Measurements from ENCODE around the gene SVIL.

DNA sequence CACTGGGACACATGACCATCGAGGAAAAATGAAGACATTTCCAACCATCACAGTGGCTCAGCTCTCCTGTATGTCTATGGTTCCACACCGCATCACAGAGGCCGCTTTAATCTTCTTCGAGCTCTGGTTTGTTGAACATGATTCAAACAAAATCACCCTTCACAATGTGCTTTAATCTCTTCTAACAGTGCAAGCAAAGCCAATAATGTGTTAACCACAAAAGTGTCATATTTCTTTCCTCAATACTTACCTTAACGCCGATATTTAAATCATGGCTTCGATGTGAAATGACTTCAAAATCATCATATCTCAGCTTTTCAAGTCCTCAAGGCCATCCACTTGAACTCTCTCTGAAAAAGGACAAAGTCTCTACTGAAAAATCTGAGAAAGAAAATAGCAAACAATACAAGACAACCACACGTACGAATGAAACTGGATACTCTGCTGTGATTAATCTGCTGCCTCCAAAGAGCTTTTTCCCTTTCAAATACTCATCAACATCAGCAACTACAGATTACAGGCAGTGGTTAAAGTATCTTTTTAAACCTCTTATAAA lies 23.0 kb upstream of the SVIL start:
- TF ChIP-seq EZH2 (IDR thresholded peaks at IDR 0.05) (no peak), POLR2AphosphoS5 (IDR thresholded peaks at IDR 0.05; ENCODE audit: borderline replicate concordance, low read depth, low read length) (no peak)
